Measurements from ENCODE around the gene CNKSR1.

The CNKSR1 gene

DNA sequence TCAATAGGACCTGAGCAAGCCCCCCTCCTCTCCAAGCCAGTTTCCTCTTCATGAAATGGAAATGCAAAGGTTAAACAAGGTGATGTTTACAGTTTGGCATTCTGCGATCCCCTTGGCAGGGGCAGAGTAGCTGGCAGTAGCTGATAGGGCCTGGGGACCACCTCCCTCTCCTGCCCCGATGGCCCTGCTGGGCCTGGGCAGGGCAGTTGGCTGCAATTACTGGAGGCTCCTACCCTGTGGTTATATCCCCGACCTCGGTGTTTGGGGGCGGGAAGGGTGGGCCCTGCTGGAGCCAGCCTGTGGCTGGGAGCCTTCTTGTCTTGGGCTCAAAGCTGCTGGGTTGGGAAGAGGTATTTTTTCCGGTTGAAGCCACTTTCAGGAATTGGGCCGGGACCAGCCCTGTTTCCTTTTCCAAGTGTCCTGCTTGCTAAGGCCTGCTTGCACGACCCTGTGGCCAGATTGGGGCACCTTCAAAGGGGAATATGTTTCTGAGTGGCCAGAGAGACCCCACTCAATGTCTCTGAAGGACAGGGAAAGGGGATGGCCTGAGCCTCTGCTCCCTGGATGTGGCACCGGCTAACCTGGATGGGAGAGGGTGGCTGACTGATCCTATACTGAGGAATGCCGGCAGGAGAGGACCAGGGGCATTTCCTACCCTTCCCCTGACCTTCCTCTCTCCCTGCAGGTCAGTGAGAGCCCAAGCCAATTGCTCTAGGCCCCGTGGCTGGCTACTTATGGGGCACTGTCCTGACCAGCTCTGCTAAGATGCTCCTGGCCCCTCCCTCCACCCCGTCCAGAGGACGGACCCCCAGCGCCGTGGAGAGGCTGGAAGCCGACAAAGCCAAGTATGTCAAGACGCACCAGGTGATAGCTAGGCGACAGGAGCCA is 16.5 kb upstream of the CNKSR1 start:
- DNase-seq: no peak

DNA sequence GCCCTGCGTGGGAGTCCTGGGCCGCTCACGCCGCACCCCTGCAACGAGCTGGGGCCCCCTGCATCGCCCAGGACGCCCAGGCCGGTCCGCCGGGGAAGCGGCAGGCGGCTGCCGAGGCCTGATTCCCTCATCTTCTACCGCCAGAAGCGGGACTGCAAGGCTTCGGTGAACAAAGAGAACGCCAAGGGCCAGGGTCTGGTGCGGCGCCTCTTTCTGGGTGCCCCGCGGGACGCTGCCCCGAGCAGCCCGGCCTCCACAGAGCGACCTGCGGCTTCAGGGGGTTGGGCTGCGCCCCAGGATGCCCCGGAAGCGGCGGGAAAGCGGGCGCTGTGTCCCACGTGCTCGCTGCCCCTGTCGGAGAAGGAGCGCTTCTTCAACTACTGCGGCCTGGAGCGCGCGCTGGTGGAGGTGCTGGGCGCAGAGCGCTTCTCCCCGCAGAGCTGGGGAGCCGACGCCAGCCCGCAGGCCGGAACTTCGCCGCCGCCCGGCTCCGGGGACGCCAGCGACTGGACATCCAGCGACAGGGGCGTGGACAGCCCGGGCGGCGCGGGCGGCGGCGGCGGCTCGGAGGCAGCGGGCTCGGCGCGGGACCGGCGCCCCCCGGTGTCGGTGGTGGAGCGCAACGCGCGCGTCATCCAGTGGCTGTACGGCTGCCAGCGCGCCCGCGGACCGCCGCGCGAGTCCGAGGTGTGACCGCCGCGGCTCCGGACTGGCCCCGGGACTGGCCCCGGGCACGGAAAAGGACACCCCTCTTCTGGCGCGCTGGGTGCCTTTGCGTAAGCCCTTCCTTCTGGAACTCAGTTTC is 15.7 kb upstream of the CNKSR1 start:
- DNase-seq: peak; percentile 48

DNA sequence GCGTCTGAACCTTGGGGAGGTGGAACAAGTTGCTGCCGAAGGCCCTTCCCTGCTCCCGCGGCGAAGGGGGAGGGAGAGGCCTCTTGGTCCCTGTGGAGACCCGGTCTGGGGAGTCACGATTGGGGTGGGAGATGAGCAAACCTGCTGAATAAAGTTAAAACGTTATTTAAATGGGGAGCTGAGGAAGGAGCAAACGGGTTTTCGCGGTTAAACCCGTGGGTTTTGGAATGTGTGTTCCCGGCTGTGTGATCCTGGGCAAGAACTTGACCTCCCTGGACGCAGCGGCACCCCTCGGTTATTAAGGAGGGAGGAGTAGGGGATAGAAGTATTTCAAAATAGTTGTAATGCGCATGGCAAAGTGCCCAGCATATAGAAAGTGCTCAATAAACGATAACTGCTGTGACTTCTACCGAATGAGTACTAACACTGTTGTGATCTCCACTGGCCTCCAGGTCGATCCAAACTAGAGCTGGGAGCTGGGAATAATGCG is 15.0 kb upstream of the CNKSR1 start:
- no peak for DNase-seq

- no peak for DNase-seq
Measured at GRCh38 chr1:26163684-26164035, 13.6 kb upstream of the CNKSR1 start.

DNA sequence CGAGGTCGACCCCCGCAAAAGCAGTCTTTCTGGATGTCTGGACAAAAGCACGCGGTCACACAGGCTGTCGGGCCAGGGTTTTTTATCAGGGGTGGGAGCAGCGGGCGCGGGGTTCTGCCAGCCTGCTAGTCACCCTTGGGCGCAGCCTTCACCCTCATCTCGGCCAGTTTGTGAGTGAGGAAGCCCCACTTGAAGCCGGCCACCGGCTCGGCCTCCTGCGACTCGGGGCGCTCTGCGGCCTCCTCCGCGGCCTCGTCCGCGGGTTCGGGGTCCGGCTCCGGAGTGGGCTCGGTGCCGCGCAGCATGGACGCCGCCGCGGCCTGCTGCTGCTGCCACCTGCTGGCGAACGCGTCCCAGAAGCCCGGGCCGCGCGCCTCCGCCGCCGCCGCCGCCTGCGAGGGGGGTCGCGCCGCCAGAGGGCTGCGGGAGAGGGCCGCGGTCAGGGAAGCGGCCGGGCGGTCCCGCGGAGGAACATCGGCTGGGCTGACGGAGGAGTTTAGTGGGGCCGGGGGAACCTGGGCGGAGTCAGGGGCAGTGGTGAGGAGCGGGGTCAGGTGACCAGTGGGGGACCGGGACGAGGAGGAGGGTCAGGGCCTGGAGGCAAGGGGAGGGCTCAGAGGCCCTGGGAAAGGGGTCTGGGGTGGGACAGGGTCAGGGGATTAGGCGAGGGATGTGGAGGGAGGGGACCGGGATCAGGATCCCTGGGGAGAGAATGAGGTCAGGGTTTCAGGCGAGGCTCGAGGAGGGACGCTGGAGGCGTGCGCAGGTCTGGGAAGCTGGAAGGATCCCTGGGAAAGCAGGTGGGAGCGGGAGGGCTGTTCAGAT is 13.0 kb upstream of the CNKSR1 start:
- peak; percentile 65 for DNase-seq

DNA sequence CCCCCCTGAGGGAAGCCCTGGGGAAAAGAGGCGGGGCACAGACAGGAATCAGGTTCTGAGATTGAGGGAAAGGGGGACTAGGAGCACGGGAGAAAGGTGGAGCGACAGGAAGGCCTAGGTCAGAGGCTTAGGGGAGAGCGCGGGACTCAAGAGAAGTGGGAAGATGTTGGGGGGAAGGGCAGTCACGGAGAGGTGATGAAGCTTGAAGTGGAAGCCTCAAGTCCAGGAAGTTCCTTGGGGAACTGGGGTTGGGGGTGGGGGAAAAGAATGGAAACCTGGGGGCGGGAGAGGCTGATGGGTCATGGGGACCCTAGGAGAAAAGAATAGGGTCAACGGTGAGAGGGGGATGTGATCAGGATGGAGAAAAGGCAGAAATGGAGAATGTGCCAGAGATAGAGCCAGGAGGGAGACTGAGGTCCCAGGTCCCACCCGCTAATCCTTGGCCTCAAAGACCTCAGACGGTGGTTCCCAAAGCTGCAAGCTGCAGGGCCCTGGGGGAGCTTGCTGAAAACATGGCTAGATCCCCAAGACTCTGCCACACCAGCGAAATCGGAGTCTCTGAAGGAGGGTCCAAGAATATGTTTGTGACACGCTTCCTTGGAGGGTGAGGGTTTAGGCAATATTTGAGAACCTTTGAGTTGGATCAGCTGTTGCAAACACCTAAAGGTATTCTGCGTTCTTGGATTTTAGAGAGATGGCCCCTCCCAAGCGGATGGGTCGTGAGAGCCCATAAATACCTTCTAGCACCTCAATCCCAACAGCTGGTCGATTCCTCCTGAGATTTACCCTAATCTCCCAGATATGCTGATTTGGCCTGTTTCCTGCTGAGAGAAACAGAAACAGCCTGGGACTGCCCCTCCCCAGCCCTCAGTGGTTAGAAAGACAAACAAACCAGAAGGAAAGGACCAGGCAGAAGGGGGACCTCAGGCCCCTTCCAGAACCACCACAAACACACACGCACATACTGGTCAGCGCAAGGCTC is 12.1 kb upstream of the CNKSR1 start:
- no peak for DNase-seq

DNA sequence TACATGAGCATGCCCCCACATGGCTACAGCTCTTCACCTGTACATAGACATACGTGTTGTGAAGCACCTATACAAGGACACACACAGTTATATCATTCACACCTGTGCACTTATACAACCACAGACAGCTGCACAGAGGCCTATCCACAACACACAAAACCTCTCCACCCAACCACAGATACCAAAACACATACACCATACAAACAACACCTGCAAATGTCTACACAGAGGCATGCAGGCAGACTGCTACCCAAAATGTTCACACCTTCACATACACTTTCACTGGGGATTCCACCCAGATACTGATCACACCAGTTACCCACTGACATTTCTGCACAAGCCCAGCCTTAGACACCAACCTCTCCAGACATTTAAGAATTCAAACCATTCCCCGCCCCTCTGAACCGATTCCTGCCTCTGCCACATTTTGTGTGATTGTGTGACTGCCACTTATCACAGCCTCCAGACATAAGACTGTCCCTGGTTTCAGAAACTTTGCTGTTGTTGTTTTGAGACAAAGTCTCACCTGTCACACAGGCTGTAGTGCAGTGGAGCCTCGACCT is 10.5 kb upstream of the CNKSR1 start:
- DNase-seq: no peak

- DNase-seq: no peak
Measured at GRCh38 chr1:26168410-26169197, 8.7 kb upstream of the CNKSR1 start, which contains the start of gene C1orf232. TSS of gene C1orf232 (minus strand) at chr1:26168963. CDS start at chr1:26168499, 464 bp downstream.

GRCh38 chr1:26169198-26169554 is 8.1 kb upstream of the CNKSR1 start:
- no peak for DNase-seq

GRCh38 chr1:26169669-26170471 is 7.4 kb upstream of the CNKSR1 start, which contains the start of gene ZNF593:
TSS of gene ZNF593 (plus strand) at chr1:26169908. CDS start at chr1:26169984, 76 bp downstream.
- DNase-seq: peak; percentile 88

- no peak for DNase-seq
Measured at GRCh38 chr1:26170472-26170821, 6.8 kb upstream of the CNKSR1 start.

- no peak for DNase-seq
Measured at GRCh38 chr1:26171084-26172072, 5.9 kb upstream of the CNKSR1 start, which contains the start of gene ZNF593OS. TSS of gene ZNF593OS (minus strand) at chr1:26171832. CDS start at chr1:26171661, 171 bp downstream.

GRCh38 chr1:26175346-26175745 is 1.9 kb upstream of the CNKSR1 start:
- DNase-seq: no peak

GRCh38 chr1:26180010-26180506 is 2.8 kb downstream of the CNKSR1 start:
- no peak for DNase-seq

- DNase-seq: no peak
Measured at GRCh38 chr1:26181586-26182382, 4.5 kb downstream of the CNKSR1 start.

GRCh38 chr1:26182383-26182696 is 5.0 kb downstream of the CNKSR1 start:
- no peak for DNase-seq

DNA sequence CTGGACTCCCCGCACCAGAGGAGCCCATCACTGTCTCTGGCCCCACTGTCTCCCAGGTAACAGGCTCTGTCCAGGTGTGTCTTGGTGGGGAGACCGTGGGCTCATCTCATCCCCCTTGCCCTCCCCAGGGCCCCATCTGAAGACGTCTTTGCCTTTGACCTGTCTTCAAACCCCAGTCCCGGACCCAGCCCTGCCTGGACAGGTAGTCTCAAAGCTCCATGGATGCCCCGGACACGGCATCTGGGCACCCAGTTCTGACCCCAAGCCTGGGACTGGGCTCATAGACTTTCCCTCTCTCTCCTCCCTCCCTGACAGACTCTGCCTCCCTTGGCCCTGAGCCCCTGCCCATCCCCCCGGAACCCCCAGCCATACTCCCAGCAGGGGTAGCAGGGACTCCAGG is 6.8 kb downstream of the CNKSR1 start:
- no peak for DNase-seq
